HepG2 (cell line): Measurements from ENCODE around the gene CIB2. TPM values are rescaled to one million over a fixed set of nuclear protein-coding genes. Genes with fewer than 3 reads are reported as not detected.
A peak's percentile ranks its signal among the peaks of the same experiment; 100 is the strongest.

Experiments used
- CREM ChIP-seq, 2 experiments: sonication (generic) in 1 of 2; formaldehyde crosslinking in 1 of 2; IDR thresholded peaks; 2 replicates each; pipeline versions ENCODE4 v1.4.0 to v1.6.1; 2016 to 2020; ENCODE audit warnings: antibody characterized with exemption in 1 of 2, mild to moderate bottlenecking in 1 of 2, missing genetic modification reagents in 1 of 2
- HNF4A ChIP-seq: sonication (generic); formaldehyde crosslinking; IDR thresholded peaks from 2 replicates; pipeline ENCODE4 v1.4.0; 2020; ENCODE audit warnings: missing genetic modification reagents
- HNF4G ChIP-seq, 2 experiments: sonication (generic) in 1 of 2; formaldehyde crosslinking in 1 of 2; IDR thresholded peaks; 2 replicates each; pipeline versions ENCODE4 v1.4.0 to v1.6.1; 2011 to 2020; ENCODE audit warnings: borderline replicate concordance in 2 of 2, low read depth in 2 of 2, mild to moderate bottlenecking in 2 of 2, low read length in 1 of 2, missing genetic modification reagents in 1 of 2, moderate library complexity in 1 of 2
- MED1 ChIP-seq: sonication (generic); formaldehyde crosslinking; IDR thresholded peaks from 2 replicates; pipeline ENCODE4 v1.4.0; 2020; ENCODE audit warnings: missing genetic modification reagents
- PAXIP1 ChIP-seq: sonication (generic); formaldehyde crosslinking; conservative IDR thresholded peaks from 2 replicates; pipeline ENCODE4 v1.4.0; 2020; ENCODE audit warnings: mild to moderate bottlenecking, missing genetic modification reagents, moderate library complexity
- SNAPC2 ChIP-seq: sonication (generic); formaldehyde crosslinking; IDR thresholded peaks from 2 replicates; pipeline ENCODE4 v1.8.1; 2022; ENCODE audit warnings: mild to moderate bottlenecking, missing genetic modification reagents
- ZNF143 ChIP-seq: sonication (generic); formaldehyde crosslinking; IDR thresholded peaks from 2 replicates; pipeline ENCODE4 v1.4.0; 2020; ENCODE audit warnings: missing genetic modification reagents
- ZNF280B ChIP-seq: sonication (generic); formaldehyde crosslinking; IDR thresholded peaks from 2 replicates; pipeline ENCODE4 v1.5.0; 2020; ENCODE audit warnings: missing genetic modification reagents, mild to moderate bottlenecking, borderline replicate concordance
- ZNF460 ChIP-seq: sonication (generic); formaldehyde crosslinking; IDR thresholded peaks from 2 replicates; pipeline ENCODE4 v1.5.1; 2020; ENCODE audit warnings: missing genetic modification reagents, mild to moderate bottlenecking, borderline replicate concordance
- ZNF766 ChIP-seq: sonication (generic); formaldehyde crosslinking; IDR thresholded peaks from 2 replicates; pipeline ENCODE4 v1.5.0; 2020; ENCODE audit warnings: missing genetic modification reagents, borderline replicate concordance
- polyA plus RNA-seq, 8 experiments: library from polyadenylated mRNA; depleted of rRNA in 3 of 8; stranded (reverse) in 7 of 8; unstranded in 1 of 8; fragments of >200 nt; fragmentation: Illumina TruSeq in 4 of 8; extraction: Trizol in 4 of 8; gene quantifications; 2 replicates each; pipeline versions ENCODE4 v1.2.1 to v1.2.3, GENCODE V29; 2011 to 2016; ENCODE audit warnings: low read depth in 4 of 8, missing spikeins in 1 of 8, mixed read lengths in 1 of 8; ENCODE audit not compliant: insufficient read depth in 1 of 8
- total RNA-seq, 5 experiments: library from RNA; depleted of rRNA; stranded (reverse); fragments of >200 nt; fragmentation: Illumina TruSeq; extraction: Trizol; gene quantifications; 2 replicates each; pipeline ENCODE4 v1.2.3, GENCODE V29; 2016; ENCODE audit warnings: low read depth in 1 of 5
- TF ChIP-seq, protein P1 (sequence below): sonication (generic); formaldehyde crosslinking; IDR thresholded peaks from 2 replicates; pipeline ENCODE4 v1.8.1; 2023; ENCODE audit warnings: mild to moderate bottlenecking, inconsistent platforms, moderate library complexity, missing genetic modification reagents, borderline replicate concordance
- TF ChIP-seq, protein P2 (sequence below): sonication (generic); formaldehyde crosslinking; IDR thresholded peaks from 2 replicates; pipeline ENCODE4 v1.5.0; 2020; ENCODE audit warnings: mild to moderate bottlenecking, missing genetic modification reagents, borderline replicate concordance

CIB2 gene
- total and polyA plus RNA-seq, 2 of the 13 experiments (the other 11 are each of a cell fraction or from before 2014, with no cell fraction given), result 1.4 to 1.5 TPM

DNA sequence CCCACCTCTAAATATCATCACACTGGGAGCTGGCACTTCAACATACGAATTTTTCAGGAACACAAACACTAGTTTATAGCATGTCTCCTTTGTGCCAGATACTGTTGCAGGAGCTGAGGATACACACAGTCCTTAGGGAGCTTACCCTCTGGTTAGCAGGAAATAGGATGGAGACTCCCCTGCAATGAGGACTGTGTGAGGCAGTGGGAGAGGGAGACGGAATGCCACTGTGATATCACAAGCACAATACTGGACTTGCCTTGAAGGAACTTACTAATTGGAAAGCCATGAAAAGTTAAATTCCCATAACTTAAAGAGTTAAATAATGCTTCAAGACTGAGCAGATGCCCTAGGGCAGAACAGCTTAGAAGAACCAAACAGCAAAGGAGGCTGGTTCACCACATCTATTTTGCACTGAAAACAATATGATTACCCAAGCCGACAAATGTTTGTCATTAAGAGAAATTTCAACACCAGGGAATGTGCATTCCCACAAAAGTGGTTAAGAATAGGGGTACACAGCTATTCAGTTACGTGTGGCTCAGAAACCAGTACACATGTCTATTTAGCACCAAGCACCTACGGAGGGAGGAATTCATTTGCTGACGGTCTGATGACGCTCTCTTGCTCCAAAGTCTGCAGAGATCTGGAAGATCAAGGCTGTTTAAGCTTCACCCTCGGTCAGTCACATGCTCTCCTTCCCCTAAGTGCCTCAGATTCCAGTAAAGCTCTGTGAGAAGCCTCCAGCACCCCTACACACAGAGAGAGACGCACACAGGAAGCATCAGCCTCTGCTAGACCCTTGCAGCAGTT, 59.0 kb downstream of the CIB2 start (continued):
- TF ChIP-seq MED1 (CRISPR knock-in tag), result peak; percentile 31; the same call in 1 of the 2 replicates
- TF ChIP-seq, protein P1, sequence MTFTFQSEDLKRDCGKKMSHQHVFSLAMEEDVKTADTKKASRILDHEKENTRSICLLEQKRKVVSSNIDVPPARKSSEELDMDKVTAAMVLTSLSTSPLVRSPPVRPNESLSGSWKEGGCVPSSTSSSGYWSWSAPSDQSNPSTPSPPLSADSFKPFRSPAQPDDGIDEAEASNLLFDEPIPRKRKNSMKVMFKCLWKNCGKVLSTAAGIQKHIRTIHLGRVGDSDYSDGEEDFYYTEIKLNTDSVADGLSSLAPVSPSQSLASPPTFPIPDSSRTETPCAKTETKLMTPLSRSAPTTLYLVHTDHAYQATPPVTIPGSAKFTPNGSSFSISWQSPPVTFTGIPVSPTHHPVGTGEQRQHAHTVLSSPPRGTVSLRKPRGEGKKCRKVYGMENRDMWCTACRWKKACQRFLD, result no peak
- no peak for TF ChIP-seq ZNF143 (CRISPR knock-in tag)
- no peak for TF ChIP-seq ZNF460
- TF ChIP-seq HNF4G (IDR thresholded peaks at IDR 0.05; ENCODE audit: borderline replicate concordance, low read depth, low read length), result no peak
- no peak for TF ChIP-seq HNF4G (CRISPR knock-in tag; IDR thresholded peaks at IDR 0.05; ENCODE audit: borderline replicate concordance, low read depth)
- no peak for TF ChIP-seq ZNF766 (CRISPR knock-in tag)
- peak; percentile 52; the same call in 1 of the 2 replicates for TF ChIP-seq CREM (IDR thresholded peaks at IDR 0.05)
- TF ChIP-seq CREM (CRISPR knock-in tag; IDR thresholded peaks at IDR 0.05), result no peak
- no peak for TF ChIP-seq SNAPC2
- TF ChIP-seq PAXIP1, result peak; percentile 26; the same call in 1 of the 2 replicates
- TF ChIP-seq, protein P2, sequence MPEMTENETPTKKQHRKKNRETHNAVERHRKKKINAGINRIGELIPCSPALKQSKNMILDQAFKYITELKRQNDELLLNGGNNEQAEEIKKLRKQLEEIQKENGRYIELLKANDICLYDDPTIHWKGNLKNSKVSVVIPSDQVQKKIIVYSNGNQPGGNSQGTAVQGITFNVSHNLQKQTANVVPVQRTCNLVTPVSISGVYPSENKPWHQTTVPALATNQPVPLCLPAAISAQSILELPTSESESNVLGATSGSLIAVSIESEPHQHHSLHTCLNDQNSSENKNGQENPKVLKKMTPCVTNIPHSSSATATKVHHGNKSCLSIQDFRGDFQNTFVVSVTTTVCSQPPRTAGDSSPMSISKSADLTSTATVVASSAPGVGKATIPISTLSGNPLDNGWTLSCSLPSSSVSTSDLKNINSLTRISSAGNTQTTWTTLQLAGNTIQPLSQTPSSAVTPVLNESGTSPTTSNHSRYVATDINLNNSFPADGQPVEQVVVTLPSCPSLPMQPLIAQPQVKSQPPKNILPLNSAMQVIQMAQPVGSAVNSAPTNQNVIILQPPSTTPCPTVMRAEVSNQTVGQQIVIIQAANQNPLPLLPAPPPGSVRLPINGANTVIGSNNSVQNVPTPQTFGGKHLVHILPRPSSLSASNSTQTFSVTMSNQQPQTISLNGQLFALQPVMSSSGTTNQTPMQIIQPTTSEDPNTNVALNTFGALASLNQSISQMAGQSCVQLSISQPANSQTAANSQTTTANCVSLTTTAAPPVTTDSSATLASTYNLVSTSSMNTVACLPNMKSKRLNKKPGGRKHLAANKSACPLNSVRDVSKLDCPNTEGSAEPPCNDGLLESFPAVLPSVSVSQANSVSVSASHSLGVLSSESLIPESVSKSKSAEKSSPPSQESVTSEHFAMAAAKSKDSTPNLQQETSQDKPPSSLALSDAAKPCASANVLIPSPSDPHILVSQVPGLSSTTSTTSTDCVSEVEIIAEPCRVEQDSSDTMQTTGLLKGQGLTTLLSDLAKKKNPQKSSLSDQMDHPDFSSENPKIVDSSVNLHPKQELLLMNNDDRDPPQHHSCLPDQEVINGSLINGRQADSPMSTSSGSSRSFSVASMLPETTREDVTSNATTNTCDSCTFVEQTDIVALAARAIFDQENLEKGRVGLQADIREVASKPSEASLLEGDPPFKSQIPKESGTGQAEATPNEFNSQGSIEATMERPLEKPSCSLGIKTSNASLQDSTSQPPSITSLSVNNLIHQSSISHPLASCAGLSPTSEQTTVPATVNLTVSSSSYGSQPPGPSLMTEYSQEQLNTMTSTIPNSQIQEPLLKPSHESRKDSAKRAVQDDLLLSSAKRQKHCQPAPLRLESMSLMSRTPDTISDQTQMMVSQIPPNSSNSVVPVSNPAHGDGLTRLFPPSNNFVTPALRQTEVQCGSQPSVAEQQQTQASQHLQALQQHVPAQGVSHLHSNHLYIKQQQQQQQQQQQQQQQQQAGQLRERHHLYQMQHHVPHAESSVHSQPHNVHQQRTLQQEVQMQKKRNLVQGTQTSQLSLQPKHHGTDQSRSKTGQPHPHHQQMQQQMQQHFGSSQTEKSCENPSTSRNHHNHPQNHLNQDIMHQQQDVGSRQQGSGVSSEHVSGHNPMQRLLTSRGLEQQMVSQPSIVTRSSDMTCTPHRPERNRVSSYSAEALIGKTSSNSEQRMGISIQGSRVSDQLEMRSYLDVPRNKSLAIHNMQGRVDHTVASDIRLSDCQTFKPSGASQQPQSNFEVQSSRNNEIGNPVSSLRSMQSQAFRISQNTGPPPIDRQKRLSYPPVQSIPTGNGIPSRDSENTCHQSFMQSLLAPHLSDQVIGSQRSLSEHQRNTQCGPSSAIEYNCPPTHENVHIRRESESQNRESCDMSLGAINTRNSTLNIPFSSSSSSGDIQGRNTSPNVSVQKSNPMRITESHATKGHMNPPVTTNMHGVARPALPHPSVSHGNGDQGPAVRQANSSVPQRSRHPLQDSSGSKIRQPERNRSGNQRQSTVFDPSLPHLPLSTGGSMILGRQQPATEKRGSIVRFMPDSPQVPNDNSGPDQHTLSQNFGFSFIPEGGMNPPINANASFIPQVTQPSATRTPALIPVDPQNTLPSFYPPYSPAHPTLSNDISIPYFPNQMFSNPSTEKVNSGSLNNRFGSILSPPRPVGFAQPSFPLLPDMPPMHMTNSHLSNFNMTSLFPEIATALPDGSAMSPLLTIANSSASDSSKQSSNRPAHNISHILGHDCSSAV (CRISPR knock-in tag), result no peak
- TF ChIP-seq HNF4A (CRISPR knock-in tag), result peak; percentile 64
- no peak for TF ChIP-seq ZNF280B (CRISPR knock-in tag)
